GM18526 (cell line): ENCODE data around the gene FOXE1.

ENCODE experiments used
- POLR2A ChIP-seq: IDR thresholded peaks from 3 replicates; pipeline ENCODE4 v1.6.1; 2011; ENCODE audit not compliant: insufficient read length; ENCODE audit errors: extremely low read depth

FOXE1 gene

DNA sequence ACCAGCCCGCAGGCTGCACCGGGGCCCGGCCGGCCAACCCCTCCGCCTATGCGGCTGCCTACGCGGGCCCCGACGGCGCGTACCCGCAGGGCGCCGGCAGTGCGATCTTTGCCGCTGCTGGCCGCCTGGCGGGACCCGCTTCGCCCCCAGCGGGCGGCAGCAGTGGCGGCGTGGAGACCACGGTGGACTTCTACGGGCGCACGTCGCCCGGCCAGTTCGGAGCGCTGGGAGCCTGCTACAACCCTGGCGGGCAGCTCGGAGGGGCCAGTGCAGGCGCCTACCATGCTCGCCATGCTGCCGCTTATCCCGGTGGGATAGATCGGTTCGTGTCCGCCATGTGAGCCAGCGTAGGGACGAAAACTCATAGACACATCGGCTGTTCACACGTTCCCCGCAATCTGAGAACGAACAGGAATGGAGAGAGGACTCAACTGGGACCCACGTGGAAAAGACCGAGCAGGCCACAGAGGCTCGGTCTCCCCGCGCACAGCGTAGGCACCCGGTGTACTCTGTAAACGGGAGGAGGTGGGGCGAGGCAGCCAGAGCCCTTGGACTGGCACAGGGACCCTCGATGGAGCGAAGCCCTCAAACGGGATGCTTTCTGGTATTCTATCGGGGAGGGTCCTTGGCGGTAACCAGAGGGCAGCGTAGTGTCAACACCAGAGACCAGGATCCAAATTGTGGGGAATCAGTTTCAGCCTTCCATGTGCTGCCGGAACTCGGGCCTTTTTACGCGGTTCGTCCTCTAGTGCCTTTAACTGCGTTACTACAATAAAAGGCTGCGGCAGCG is 1.9 kb downstream of the FOXE1 start:
- no peak for TF ChIP-seq POLR2A

DNA sequence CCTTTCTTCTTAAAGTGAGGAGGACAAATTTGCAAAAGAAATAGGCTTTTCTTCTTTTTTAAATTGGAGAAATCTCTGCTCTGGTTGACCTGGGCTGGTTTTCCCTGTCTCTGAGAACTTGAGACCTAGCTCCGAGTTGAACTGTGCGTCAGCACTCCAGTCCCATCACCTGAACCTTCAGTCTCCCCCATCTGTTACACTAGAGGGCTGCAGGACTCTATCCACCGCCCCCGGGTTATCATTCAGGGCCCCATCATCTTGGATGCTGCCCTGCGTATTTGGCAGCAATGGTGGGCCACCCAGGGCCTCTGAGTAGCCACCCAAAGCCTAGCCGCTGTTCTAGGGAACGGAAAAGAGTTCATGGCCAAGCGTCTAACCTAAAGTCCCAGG is 2.5 kb downstream of the FOXE1 start:
- TF ChIP-seq POLR2A, result no peak

DNA sequence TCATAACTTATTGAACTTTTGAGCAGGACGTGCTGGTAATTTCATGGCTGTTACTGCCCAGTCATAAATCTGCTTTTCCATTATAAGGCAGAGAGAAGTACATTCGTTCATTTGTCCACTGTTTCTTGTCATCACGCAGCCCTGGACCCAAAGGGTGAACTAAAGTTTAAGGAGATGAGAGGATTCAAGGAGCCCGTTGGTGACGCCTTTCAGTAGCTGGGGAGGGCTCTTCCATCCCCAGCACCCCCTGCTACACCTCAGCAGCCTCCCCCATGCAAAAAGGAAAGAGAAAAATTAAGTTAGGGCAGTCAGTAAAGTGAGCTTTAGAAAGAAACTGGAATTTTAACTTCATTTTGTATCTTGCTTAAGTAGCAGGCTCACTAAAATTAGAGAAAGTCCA is 2.9 kb downstream of the FOXE1 start:
- no peak for TF ChIP-seq POLR2A

- no peak for TF ChIP-seq POLR2A
These were observed 4.0 kb downstream of the FOXE1 start for GRCh38 chr9:97856857-97857605.

GRCh38 chr9:97857606-97858392 is 4.8 kb downstream of the FOXE1 start:
- TF ChIP-seq POLR2A, result no peak

- no peak for TF ChIP-seq POLR2A
These were observed 5.3 kb downstream of the FOXE1 start for GRCh38 chr9:97858393-97858713.

DNA sequence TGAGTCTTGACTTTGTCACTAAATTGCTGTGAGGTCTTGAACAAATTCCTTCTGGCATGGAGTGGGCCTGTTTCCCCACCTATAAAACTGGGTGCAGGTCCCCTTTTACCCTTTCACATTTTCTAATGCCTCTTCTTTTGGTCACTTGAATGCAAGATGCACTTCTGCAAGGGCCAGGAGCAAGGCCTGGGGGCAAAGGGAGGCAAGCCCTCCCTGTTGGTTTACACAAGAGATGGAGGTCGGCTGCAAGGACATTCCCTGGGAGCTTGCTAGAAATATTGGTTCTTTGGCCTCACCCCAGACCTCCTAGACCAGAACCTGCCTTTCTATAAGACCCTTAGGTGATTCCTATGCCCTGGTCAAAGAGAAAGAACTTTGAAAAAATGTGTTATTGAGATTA is 5.8 kb downstream of the FOXE1 start:
- no peak for TF ChIP-seq POLR2A

- no peak for TF ChIP-seq POLR2A
These were observed 6.3 kb downstream of the FOXE1 start for GRCh38 chr9:97859346-97859745.

GRCh38 chr9:97860451-97861147 is 7.6 kb downstream of the FOXE1 start:
- TF ChIP-seq POLR2A, result no peak

GRCh38 chr9:97861148-97861475 is 8.1 kb downstream of the FOXE1 start:
- no peak for TF ChIP-seq POLR2A

DNA sequence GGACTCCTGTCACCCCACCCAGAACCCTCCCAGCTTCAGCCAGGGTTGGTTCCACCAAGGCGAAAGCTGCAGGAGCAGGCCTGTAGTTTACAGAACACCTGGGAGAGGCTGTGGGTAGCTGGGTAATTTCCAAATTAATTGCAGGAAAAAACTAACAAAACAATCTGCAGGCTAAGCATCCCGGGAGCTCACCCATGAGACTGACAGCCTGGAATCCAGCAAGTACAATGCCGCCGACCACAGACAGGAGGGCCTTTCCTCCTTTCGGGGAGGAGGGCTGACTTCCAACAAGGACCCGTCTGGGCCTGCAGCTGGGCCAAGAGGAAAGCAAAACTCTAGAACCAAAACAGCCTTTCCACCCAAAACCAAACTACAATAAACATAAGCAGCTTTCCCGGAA is 10.3 kb downstream of the FOXE1 start:
- TF ChIP-seq POLR2A, result no peak

GRCh38 chr9:97864396-97864795 is 11.4 kb downstream of the FOXE1 start:
- no peak for TF ChIP-seq POLR2A

GRCh38 chr9:97866300-97866699 is 13.3 kb downstream of the FOXE1 start:
- no peak for TF ChIP-seq POLR2A

- TF ChIP-seq POLR2A, result no peak
These were observed 13.8 kb downstream of the FOXE1 start for GRCh38 chr9:97866848-97867247.

- no peak for TF ChIP-seq POLR2A
These were observed 15.8 kb downstream of the FOXE1 start for GRCh38 chr9:97868859-97869258.
